HG03095 (cell line): ENCODE data around the gene OR10A6.

Source experiments
- ATAC-seq: cut with Tn5 transposase; IDR thresholded peaks from one replicate; pipeline ENCODE4 v1.9.1; 2021; ENCODE audit warnings: moderate library complexity; ENCODE audit not compliant: unreplicated experiment

The OR10A6 gene, protein sequence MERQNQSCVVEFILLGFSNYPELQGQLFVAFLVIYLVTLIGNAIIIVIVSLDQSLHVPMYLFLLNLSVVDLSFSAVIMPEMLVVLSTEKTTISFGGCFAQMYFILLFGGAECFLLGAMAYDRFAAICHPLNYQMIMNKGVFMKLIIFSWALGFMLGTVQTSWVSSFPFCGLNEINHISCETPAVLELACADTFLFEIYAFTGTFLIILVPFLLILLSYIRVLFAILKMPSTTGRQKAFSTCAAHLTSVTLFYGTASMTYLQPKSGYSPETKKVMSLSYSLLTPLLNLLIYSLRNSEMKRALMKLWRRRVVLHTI

DNA sequence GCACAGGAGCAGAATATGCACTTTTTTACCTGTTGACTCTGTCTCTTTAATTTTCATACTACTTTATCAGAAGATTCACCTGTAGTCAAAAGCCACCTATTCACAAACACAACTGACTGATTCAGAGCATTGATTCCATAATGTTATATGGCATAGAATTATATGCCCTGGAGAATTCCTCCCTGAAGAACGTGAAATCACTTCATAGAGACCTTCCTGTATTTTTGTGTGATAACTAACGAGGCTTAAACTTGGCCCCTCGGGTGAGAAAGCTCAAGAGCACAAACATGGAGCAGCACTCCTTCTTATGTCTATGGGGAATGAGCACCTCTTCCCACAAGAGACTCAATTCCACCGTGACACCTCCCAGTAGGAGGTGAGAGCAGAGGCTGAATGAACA, at the start of gene OR10A6:
OR10A6 (minus strand) TSS at position 101 of the 400 bp plus-strand sequence. CDS start 2,606 bp downstream, outside the sequence.
- ATAC-seq, result no peak

DNA sequence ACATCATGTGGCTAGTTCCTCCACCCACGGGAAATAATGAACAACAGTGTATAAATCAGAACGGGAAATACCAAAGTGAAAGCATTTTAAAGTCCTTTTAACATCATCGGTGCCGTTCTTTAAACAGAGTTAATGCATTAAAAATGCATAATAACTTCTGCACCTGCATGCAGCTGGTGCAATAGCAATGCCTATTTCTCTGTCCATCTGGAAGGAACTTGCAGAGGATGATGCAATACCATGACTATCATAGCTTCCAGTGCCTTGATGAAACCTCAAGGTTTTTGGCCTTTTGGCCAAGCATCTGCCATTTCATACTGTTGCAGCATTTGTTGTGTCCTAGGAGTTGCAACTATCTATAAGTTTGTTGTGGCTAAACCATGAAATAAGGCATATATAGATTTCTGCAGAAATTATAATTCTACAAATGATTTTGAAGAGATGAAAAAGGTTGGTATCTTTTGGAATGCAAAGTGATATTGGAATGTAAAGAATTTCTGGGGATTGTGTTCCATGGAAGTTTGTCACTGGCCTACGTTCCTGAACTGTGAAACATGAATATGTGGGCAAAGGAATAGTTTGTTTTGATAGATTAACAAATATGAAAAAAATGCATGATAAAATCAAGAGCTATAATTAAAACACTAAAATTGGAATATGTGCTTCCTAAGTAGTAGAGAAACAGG, 46.3 kb upstream of the OR10A6 start:
- ATAC-seq, result no peak

DNA sequence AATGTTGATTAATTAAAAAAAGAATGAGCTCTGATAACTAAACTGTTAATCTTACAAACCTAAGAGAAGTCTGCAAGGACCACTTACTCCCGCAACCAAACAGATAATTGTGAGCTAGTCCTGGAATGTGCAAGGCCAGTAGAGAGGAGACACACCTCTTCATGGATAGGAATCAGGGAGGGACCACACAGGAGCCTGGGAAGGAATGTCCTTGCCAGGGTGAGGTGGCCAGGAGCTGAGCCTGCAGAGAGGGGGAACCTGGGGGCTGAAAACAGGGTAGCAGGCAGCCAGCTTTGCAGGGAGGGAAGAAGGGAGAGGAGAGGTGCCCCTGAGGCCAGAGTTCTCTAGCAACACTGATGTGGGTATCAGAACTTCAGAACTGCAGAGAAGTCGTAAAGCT, 43.6 kb upstream of the OR10A6 start:
- no peak for ATAC-seq

DNA sequence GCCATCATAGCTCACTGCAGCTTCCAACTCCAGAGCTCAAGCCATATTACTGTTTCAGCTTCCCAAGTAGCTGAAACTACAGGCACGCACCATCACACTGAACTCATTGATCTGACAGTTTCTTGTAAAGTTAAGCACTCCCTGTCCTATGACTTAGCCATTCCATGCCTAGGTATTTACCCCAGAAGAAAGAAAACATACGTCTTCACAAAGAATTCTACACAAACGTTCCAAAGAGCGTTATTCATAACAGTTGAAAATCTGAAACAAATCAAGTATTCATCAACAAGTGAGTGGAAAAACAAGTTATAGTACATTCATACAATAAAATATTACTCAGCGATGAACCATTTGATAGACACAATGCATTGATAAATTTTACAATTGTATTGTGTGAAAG, 41.9 kb upstream of the OR10A6 start:
- ATAC-seq, result no peak

DNA sequence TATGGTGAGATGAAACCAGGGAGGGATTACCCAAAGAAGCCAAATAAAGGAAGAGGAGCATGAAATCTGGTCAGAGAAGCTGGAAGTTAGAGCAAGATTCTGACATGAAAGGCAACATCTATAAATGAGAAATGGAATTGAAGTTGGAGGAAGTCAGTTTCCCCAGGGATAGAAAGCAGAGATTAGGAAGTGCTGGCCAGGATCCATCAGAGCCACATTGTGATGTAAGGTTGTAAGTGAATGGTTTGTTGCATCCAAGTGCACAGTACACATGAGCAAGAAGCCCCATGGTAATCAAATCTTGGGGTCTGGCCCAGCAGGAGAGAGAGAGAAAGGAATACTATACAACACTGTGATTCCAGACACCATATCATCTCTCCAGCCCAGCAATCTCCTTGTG, 40.8 kb upstream of the OR10A6 start:
- ATAC-seq, result no peak

DNA sequence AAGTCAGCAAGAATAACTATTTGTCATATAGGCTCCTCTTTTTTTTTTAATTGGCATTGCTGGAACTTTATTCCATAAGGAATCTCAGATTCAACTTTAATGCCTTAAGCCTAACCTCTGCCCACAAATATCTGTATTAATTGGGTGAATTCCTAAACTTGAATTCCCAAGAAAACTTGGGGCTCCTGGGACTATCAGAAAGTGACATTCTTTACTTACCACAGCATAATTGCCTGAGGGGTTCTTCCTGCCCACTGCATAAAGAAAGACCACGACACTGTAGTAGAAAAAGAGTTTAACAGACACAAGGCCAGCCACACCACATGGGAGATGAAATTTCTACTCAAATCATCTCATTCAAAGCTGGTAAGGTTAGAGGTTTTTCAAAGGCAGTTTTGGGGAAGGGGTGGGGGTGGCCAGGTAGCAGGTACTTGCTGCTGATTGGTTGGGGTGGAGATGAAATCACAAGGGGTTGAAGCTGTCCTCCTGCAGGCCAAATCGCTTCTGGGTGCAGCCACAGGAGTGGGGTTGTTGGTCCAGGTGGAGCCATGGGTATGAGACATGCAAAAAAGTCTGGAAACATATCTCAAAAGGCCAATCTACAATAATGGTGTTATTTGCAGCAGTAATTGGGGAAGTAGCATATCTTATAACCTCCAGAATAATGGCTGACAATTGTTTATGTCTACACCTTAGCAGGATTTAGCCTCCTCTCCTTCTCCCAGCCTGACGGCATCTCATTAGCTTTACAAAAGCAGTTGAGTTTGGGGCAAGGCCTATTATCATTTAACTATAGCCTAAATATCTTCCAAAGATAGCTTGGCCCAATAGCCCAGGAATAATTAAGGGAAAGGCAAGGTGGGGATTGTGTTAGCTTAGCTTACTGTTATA, 38.9 kb upstream of the OR10A6 start:
- ATAC-seq, result no peak

DNA sequence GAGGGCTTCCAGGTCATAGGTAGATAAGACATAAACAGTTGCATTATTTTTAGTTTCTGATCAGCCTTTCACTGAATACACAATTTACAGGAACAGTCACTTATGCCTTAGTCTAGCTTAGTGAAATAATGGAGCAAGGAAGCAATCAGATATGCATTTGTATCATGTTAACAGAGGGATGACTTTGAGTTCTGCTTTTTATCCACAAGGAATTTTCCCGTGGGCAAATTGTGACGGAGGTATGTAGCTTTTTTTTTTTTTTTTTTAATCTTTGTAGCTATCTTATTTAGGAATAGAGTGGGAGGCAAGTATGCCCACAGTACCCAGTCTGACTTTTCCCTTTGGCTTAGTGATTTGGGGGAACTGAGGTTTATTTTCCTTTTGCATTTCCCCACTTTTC, 37.6 kb upstream of the OR10A6 start:
- no peak for ATAC-seq

DNA sequence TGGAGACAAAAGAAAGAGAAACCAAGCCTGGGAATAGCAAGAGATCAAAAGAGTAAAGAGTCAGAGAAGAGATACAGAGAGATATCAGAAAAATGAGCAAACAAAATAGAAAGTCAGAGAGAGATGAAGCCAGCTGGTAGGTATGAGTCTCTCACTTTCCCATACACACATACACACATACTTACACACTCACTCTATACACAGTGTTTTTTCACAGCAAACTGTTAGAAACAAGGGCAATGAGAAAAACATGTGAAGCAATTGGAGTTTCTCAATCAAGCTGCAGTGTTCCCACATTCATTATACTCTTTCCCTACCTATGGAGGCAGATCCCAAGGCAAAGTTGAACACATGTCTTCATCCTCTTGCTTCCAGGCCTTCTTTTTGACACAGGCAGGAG, 36.8 kb upstream of the OR10A6 start:
- ATAC-seq, result no peak

DNA sequence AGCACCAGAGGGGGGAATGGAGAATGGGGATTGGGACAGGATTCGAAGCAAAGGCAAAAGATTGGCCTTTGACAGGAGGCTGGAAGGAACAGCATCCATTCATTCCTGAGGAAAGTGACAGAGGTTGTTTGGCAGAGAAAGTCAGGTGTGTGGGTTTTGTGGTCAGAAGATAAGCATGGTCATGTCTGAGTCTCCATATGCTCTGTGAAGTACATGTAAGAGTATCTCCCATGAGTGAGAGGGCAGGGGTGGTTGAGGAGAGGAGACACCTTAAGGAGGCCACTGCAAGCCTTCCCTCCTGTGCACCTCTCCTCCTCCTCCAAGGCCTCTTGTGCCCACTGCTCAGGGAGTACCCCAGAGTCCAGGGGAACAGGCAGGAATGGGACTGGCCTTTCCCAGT, 36.0 kb upstream of the OR10A6 start:
- no peak for ATAC-seq

DNA sequence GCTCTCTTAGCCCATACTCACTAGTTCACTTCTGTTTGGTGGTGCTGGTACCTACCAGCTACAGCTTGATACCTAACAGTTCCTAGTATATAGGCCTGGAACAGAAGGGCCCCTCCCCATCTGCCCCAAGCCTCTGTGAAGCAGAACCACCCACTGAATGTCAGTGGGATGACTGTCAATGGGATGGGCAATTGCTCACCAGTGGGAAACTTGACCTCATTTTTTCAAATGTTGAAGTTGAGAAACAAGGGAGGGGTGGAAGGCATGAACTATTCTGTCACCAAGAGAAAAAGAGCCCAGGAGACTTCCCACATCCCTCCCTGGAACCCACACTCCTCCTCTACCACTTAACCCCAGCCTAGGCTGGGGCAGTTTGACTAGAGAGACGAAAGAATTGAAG, 34.3 kb upstream of the OR10A6 start, which contains the start of gene NLRP10:
NLRP10 (minus strand) TSS at position 62 of the 400 bp plus-strand sequence. CDS start 1,952 bp downstream, outside the sequence.
- ATAC-seq, result no peak

DNA sequence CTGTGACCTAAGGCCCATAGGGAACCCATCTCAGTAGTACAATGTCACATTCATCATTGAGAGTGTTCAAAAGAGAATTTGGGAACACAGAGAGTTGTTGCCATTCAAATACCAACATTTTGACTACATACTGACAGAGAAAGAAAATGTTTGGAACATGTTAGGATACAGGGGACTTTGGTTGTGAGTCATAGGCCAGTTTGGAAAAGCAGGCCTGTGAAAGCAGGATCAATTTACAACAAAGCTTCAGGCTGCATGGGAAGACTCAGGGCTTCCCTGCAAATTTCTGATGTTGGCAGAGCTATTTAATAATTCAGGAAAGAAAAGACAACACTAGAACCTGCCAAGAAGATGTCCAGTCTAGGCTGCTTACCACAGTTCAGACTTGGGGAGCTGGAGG, 33.8 kb upstream of the OR10A6 start:
- ATAC-seq, result no peak

DNA sequence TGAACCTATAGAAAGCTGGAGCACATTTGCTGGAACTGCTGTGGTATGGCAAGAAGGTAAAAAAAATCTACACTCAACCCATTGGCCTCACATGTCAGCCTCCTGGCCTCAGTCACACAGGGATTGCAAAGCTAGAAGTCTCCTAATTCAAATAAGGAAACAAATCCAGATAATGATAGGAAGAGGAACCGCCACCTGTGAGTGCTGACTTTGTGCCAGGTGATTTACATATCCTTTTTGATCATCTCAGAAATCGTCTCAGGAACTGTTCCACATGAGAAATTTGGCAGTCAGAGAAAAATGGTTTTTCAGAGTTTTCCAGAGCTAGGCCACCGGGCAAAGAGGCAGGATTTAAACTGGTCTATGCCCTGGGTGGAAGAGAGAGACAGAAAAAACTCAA, 33.2 kb upstream of the OR10A6 start:
- ATAC-seq, result no peak

DNA sequence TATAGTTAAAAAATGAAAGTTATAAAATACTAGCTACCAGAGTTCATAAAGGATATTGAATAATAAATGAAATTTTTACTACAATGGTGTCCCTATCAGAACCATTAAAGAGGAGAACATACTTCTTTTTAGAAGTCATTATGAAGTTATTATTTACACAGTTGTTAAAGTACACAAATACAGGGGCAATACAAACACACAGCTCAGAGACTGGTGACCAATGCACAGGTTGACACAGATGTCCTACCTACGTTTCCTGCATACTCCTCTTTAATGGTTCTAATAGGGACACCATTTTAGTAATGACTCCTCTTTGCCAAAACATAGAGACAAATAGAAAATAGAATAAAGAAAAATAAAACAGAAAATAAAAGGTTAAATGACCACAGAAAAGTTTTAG, 24.1 kb upstream of the OR10A6 start:
- ATAC-seq, result no peak

DNA sequence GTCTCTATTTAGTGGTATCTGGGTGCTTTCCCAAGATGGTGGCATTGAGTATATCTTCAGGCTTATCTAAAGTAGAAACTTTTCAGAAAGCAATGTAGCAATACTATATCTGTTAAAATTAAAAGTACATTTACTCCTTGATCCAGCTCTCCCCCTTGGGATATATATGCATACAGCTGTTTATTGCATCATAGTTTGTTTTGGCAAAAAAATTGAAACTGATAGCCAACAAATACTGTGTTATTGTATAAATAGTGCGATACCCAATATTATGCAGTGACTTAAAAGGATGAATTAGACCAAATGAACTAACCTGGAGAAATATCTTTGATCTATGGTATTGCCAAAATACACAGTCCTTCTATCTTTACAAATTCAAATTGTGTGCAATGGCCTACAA, 18.9 kb upstream of the OR10A6 start:
- no peak for ATAC-seq

DNA sequence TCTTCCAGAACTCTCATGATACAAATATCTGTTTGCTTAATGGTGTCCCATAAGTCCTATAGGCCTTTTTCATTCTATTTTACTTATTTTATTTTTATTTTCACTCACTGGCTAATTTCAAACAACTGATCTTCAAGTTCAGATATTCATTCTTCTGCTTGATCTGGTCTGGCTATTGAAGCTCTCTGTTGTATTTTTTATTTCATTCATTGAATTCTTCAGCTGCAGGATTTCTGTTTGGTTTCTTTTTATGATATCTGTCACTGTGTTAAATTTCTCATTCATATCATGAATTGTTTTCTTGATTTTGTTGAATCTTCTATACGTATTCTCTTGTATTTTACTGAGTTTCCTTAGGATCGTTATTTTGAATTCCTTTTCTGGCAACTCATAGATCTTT, 13.1 kb upstream of the OR10A6 start:
- no peak for ATAC-seq

DNA sequence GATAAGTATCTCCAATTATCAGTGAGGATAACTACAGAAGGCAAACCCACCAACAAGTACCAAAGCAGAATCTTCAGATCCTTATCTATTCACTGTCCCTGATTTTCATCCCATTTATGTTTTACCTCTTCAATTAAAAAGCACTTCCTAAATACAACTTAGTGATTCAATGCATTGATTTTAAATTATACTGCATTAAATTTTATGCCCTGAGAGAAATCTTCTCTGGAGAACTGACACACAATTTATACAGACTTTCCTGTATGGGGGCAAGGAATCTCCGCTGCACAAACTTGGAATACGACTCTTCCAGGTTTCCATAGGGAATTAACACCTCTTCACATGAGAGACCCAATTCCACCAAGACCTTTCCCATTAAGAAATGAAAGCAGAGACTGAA, 10.5 kb upstream of the OR10A6 start, which contains the start of gene OR10A3:
OR10A3 (minus strand) TSS at position 101 of the 400 bp plus-strand sequence. CDS start 2,188 bp downstream, outside the sequence.
- ATAC-seq, result no peak

DNA sequence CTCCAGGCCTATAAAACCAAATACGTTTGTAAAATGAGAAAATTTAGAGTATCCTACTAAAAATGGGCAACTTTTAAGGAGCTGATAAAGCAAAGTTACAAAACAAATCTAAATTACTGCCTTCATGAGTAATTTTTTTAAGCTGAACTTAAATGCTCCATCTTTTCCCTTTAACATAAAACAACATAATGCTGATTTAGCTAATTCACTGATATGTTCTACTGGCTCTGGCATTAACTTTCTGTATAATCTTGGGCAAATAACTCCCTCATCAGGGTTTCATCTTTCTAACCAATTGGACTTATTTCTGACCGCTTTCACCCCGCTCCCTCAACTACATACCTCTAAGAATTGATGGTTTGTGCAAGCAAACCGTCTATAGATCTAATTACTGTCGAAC, 10.1 kb upstream of the OR10A6 start:
- no peak for ATAC-seq

DNA sequence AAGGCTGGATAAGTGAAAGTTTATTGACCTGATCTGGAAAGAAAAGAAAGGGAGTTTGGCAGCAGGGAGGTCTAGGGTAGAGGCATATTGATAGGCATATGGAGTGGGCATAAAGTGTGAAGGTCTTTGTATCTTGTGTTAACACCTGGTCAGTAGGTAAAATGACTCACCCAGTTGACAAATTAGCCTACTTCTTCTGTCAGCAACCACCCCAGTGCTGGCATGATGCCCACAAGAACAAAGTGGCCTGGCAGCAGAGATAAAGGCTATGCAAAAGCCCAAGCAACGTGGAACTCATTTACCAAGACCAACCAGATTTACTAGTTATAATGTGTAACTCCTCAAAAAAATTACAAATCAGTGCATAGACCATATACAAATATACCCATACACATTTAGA, 5.5 kb upstream of the OR10A6 start:
- ATAC-seq, result no peak

DNA sequence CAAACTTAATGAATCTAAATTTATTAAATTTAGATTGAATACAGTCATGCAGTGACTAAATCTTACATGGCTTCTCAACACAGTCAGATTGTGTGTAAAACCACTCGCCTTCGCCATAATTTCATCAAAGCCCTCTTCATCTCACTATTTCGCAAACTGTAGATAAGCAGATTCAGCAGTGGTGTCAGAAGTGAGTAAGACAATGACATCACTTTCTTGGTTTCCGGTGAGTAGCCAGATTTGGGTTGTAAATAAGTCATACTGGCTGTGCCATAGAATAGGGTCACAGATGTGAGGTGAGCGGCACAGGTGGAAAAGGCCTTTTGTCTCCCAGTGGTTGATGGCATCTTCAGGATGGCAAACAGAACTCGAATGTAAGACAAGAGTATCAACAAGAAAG, 3.4 kb downstream of the OR10A6 start:
- no peak for ATAC-seq

DNA sequence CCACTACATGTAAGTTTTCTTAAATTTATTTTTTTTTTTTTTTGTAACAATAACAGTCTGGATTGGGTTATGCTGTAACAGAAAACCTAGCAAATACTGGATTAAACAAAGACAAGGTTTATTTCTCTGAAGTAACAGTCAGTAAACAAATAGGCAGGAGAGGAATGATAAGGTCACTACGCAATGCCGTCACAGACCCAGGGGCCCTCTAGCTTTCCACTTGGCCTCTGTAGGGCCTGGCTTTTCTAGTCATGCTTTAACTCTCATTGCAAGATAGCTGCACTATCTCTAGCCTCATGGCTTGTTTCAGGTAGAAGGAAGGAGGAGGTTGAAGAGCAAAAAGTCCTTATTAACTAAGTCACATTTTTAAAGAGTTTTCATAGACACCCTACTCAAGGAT, 6.5 kb downstream of the OR10A6 start:
- ATAC-seq, result no peak

DNA sequence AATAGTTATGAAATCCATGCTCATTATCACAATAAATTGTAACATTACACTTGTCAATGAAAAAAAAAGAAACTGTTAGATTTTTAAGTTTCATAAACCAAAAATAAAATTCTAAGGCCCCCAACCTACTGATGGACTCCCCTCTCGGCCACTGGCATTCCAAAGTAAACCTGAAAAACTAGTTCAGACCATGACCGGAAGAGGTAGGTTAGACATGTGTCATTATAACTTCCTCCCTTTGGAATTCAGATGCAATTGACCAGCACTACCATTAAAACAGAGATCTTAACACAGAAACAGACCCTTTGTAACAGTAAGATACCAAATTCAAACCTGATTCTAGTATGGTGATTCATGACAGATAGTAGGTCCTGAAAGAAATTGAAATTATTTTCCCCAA, 12.9 kb downstream of the OR10A6 start:
- no peak for ATAC-seq
